Caco-2 (cell line): ENCODE data around the gene CUL3. TPM values are rescaled to one million over a fixed set of nuclear protein-coding genes. Genes with fewer than 3 reads are reported as not detected.

Source experiments
- BruUV-seq: library from RNA; stranded (reverse); fragments of 400-500 nt; replicated peaks from 2 replicates; lab custom pipeline; 2021; lab: Mats Ljungman, UMichigan
- CTCF ChIA-PET: fragments of 300-600 bp; sonication (Branson Sonifier 250); formaldehyde crosslinking; loops from one replicate; lab custom pipeline; 2022; ENCODE audit warnings: antibody characterized with exemption; lab: Charles Lee
- POLR2A ChIA-PET: fragments of 300-600 bp; sonication (Branson Sonifier 250); formaldehyde crosslinking; loops from one replicate; lab custom pipeline; 2022; ENCODE audit warnings: antibody characterized with exemption; lab: Charles Lee
- DNase-seq, 2 experiments: peaks; one replicate each; pipeline versions ENCODE4 v3.0.0 to v3.0.0-alpha.2; 2020 to 2022
- H3K27me3 ChIP-seq: replicated peaks from 2 replicates; pipeline ENCODE4 v1.6.0; 2011; ENCODE audit warnings: low read length; ENCODE audit not compliant: control insufficient read depth, insufficient read depth
- H3K36me3 ChIP-seq: 2 replicates; pipeline ENCODE4 v1.5.1; 2011; ENCODE audit warnings: low read length; ENCODE audit not compliant: control insufficient read depth, insufficient read depth
- H3K4me1 ChIP-seq: fragments of 250-450 bp; sonication (Bioruptor Pico); 2 replicates; pipeline ENCODE4 v1.5.1; 2020; ENCODE audit warnings: mild to moderate bottlenecking
- H3K4me3 ChIP-seq: 2 replicates; pipeline ENCODE4 v1.5.1; 2011; ENCODE audit warnings: low read depth, mild to moderate bottlenecking, control low read depth, low read length
- H3K9me3 ChIP-seq: fragments of 250-450 bp; sonication (Bioruptor Pico); 2 replicates; pipeline ENCODE4 v1.5.1; 2020; ENCODE audit warnings: mild to moderate bottlenecking, moderate library complexity
- H3K27ac Mint-ChIP-seq: one replicate; pipeline ENCODE4 v1.8.0; 2022; ENCODE audit warnings: mixed read lengths; ENCODE audit not compliant: unreplicated experiment
- H3K27me3 Mint-ChIP-seq: one replicate; pipeline ENCODE4 v1.8.0; 2022; ENCODE audit warnings: mixed read lengths; ENCODE audit not compliant: insufficient read depth, unreplicated experiment
- H3K36me3 Mint-ChIP-seq: one replicate; pipeline ENCODE4 v1.8.0; 2022; ENCODE audit warnings: mild to moderate bottlenecking, mixed read lengths; ENCODE audit not compliant: insufficient read depth, unreplicated experiment
- H3K4me1 Mint-ChIP-seq: one replicate; pipeline ENCODE4 v1.8.0; 2022; ENCODE audit warnings: low read depth, mixed read lengths; ENCODE audit not compliant: unreplicated experiment
- H3K4me3 Mint-ChIP-seq: one replicate; pipeline ENCODE4 v1.8.0; 2022; ENCODE audit warnings: mild to moderate bottlenecking, moderate library complexity, mixed read lengths; ENCODE audit not compliant: unreplicated experiment
- H3K9me3 Mint-ChIP-seq: one replicate; pipeline ENCODE4 v1.8.0; 2022; ENCODE audit warnings: mixed read lengths; ENCODE audit not compliant: unreplicated experiment
- CTCF ChIP-seq, 2 experiments: fragments of 200-600 bp in 1 of 2; IDR thresholded peaks; 1 replicate in 1 of 2; 2 replicates in 1 of 2; pipeline versions ENCODE4 v1.5.1 to v1.8.0; 2011 to 2022; ENCODE audit warnings: antibody characterized with exemption in 1 of 2, control low read depth in 1 of 2, inconsistent platforms in 1 of 2, low read depth in 1 of 2, low read length in 1 of 2, mild to moderate bottlenecking in 1 of 2, moderate library complexity in 1 of 2; ENCODE audit not compliant: insufficient read depth in 1 of 2, severe bottlenecking in 1 of 2, unreplicated experiment in 1 of 2
- intact Hi-C: fragments of 100-400 bp; cut with micrococcal nuclease; formaldehyde crosslinking; loops from one replicate; pipeline ENCODE4 v1.10.0; 2022; ENCODE audit not compliant: unreplicated experiment
- total RNA-seq: library from RNA; stranded (reverse); gene quantifications from 2 replicates; pipeline ENCODE4 v1.2.3, GENCODE V29; 2022

CUL3 gene
- total RNA-seq, 1 experiment from 2014 or later = 66.3 TPM

- POLR2A ChIA-PET = no interaction called here
Measured at GRCh38 chr2:224595518-224595917, 10.4 kb upstream of the CUL3 start.

DNA sequence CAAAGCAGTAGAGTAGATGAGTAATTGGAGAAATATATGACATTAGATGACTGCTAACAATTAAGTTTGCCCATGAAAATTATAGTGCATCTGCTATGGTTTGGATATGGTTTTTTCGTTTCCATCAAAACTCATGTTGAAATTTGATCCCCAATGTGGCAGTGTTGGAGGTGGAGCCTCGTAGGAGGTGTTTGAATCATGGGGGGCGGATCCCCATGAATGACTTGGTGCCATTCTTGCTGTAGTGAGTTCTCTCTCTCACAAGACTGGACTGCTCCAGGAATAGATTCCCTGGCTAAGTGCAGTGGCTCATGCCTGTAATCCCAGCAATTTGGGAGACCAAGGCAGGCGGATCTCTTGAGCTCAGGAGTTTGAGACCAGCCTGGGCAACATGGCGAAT lies 9.7 kb upstream of the CUL3 start:
- no peak for TF ChIP-seq CTCF (IDR thresholded peaks at IDR 0.05; ENCODE audit: insufficient read depth in 1 of 2, low read depth in 1 of 2, low read length in 1 of 2, severe bottlenecking in 1 of 2, unreplicated experiment in 1 of 2)
- ChIA-PET POLR2A (no interaction called here), CTCF (no interaction called here)
- no peak overlapping the region for H3K27ac Mint-ChIP-seq
- H3K4me3 ChIP-seq = no peak overlapping the region
- H3K4me3 Mint-ChIP-seq = no peak overlapping the region
- H3K9me3 ChIP-seq = no peaks in the 10 kb centered on the region
- H3K9me3 Mint-ChIP-seq = no peaks in the 10 kb centered on the region
- no TSS peak for BruUV-seq
- DNase-seq = no peak
- no peaks in the 10 kb centered on the region for H3K36me3 Mint-ChIP-seq
- H3K36me3 ChIP-seq = no peaks in the 10 kb centered on the region
- intact Hi-C loops = no loop called here
- peaks cover 7% of the 10 kb centered on the region for H3K4me1 Mint-ChIP-seq
- H3K4me1 ChIP-seq = peaks cover 8% of the 10 kb centered on the region
- H3K27me3 Mint-ChIP-seq = no peaks in the 10 kb centered on the region
- no peaks in the 10 kb centered on the region for H3K27me3 ChIP-seq

More at GRCh38 chr2:224595518-224595917, 10.4 kb upstream of the CUL3 start:
- Histone ChIP-seq H3K27me3 (no peaks in the 10 kb centered on the region), H3K4me3 (no peak overlapping the region), H3K4me1 (peaks cover 8% of the 10 kb centered on the region), H3K9me3 (no peaks in the 10 kb centered on the region), H3K36me3 (no peaks in the 10 kb centered on the region)
- no peak overlapping the region for H3K27ac Mint-ChIP-seq
- CTCF ChIA-PET = no interaction called here
- H3K36me3 Mint-ChIP-seq = no peaks in the 10 kb centered on the region
- BruUV-seq = no TSS peak
- TF ChIP-seq CTCF (IDR thresholded peaks at IDR 0.05; ENCODE audit: insufficient read depth in 1 of 2, low read depth in 1 of 2, low read length in 1 of 2, severe bottlenecking in 1 of 2, unreplicated experiment in 1 of 2) = no peak
- no peaks in the 10 kb centered on the region for H3K9me3 Mint-ChIP-seq
- H3K27me3 Mint-ChIP-seq = no peaks in the 10 kb centered on the region
- H3K4me3 Mint-ChIP-seq = no peak overlapping the region
- intact Hi-C loops = no loop called here
- peaks cover 7% of the 10 kb centered on the region for H3K4me1 Mint-ChIP-seq
- no peak for DNase-seq

GRCh38 chr2:224591220-224591619 lies 6.1 kb upstream of the CUL3 start:
- Histone ChIP-seq H3K36me3 (no peaks in the 10 kb centered on the region), H3K9me3 (no peaks in the 10 kb centered on the region), H3K4me1 (peaks cover 8% of the 10 kb centered on the region), H3K27me3 (no peaks in the 10 kb centered on the region), H3K4me3 (no peak overlapping the region)
- Mint-ChIP-seq H3K4me1 (peaks cover 7% of the 10 kb centered on the region), H3K36me3 (no peaks in the 10 kb centered on the region), H3K27me3 (no peaks in the 10 kb centered on the region), H3K4me3 (no peak overlapping the region), H3K27ac (no peak overlapping the region), H3K9me3 (no peaks in the 10 kb centered on the region)
- no peak for DNase-seq
- TF ChIP-seq CTCF (IDR thresholded peaks at IDR 0.05; ENCODE audit: insufficient read depth in 1 of 2, low read depth in 1 of 2, low read length in 1 of 2, severe bottlenecking in 1 of 2, unreplicated experiment in 1 of 2) = no peak
- BruUV-seq = no TSS peak
- POLR2A ChIA-PET = no interaction called here
- CTCF ChIA-PET = no interaction called here
- intact Hi-C loops = no loop called here
